HG02759 (cell line): Measurements from ENCODE around the gene SPATA2L.

Experiments used
- ATAC-seq: cut with Tn5 transposase; IDR thresholded peaks from one replicate; pipeline ENCODE4 v1.9.1; 2021; ENCODE audit warnings: mild to moderate bottlenecking, moderate library complexity; ENCODE audit not compliant: unreplicated experiment

SPATA2L gene

GRCh38 chr16:89660146-89660545 lies 41.4 kb downstream of the SPATA2L start:
- no peak for ATAC-seq

- ATAC-seq = no peak
Observed at GRCh38 chr16:89658221-89658879, 43.2 kb downstream of the SPATA2L start.

GRCh38 chr16:89657442-89658220 lies 43.9 kb downstream of the SPATA2L start, which contains the start of the genes CHMP1A and SPATA33:
Gene CHMP1A, minus strand, starts transcription at chr16:89657708. Its CDS starts 120 bp downstream, at chr16:89657588.
Gene SPATA33, plus strand, starts transcription at chr16:89657836. Its CDS starts 76 bp downstream, at chr16:89657912.
- ATAC-seq = peak; percentile 92

- ATAC-seq = no peak
Observed at GRCh38 chr16:89656435-89657121, 44.9 kb downstream of the SPATA2L start.

- ATAC-seq = no peak
Observed at GRCh38 chr16:89655062-89655643, 46.4 kb downstream of the SPATA2L start.

GRCh38 chr16:89653656-89654295 lies 47.7 kb downstream of the SPATA2L start:
- ATAC-seq = no peak

- no peak for ATAC-seq
Observed at GRCh38 chr16:89651584-89651983, 49.9 kb downstream of the SPATA2L start.

GRCh38 chr16:89646906-89647305 lies 54.6 kb downstream of the SPATA2L start:
- no peak for ATAC-seq
